Ovary (tissue), 9 donors: Measurements from ENCODE around the gene ZNF480. TPM values are rescaled to one million over a fixed set of nuclear protein-coding genes. Genes with fewer than 3 reads are reported as not detected.

Experiments
- DNase-seq, 5 donors: peaks; one replicate each; pipeline ENCODE4 v3.0.0-alpha.2; 2019 to 2020
- H3K27ac ChIP-seq, 2 donors: fragments of 200-600 bp; one replicate each; pipeline versions ENCODE4 v1.5.1 to v1.8.0; 2019 to 2022
- H3K27me3 ChIP-seq: fragments of 200-600 bp; one replicate; pipeline ENCODE4 v1.8.0; 2022
- H3K36me3 ChIP-seq: fragments of 200-600 bp; sonication (generic); one replicate; pipeline ENCODE4 v1.5.1; 2019
- H3K4me1 ChIP-seq: one replicate; pipeline ENCODE4 v1.8.1; 2013; ENCODE audit warnings: mild to moderate bottlenecking, moderate library complexity; ENCODE audit not compliant: insufficient read depth
- H3K4me3 ChIP-seq: fragments of 200-600 bp; sonication (generic); one replicate; pipeline ENCODE4 v1.5.1; 2017
- H3K9me3 ChIP-seq, 2 donors: fragments of 200-600 bp in 1 of 2; sonication (generic) in 1 of 2; one replicate each; pipeline versions ENCODE4 v1.5.1 to v1.8.1; 2013 to 2019; ENCODE audit warnings: mild to moderate bottlenecking in 1 of 2, moderate library complexity in 1 of 2
- CTCF ChIP-seq, 3 donors: fragments of 450-650 bp in 2 of 3; fragments of 200-600 bp in 1 of 3; IDR thresholded peaks; one replicate each; pipeline versions ENCODE4 v1.5.1 to v1.8.0; 2016 to 2022; ENCODE audit warnings: antibody characterized with exemption in 3 of 3, mild to moderate bottlenecking in 1 of 3
- EP300 ChIP-seq: sonication (generic); formaldehyde crosslinking; IDR thresholded peaks from one replicate; pipeline ENCODE4 v1.6.1; 2017; ENCODE audit warnings: antibody characterized with exemption
- POLR2A ChIP-seq: fragments of 450-650 bp; IDR thresholded peaks from one replicate; pipeline ENCODE4 v1.6.1; 2017; ENCODE audit warnings: antibody characterized with exemption, mild to moderate bottlenecking, moderate library complexity
- WGBS, 3 donors: extraction: QIAGEN DNeasy Blood & Tissue Kit in 1 of 3; methylation state at CpG; one replicate each; pipeline versions ENCODE4 v1.1.5 to v1.1.7; 2013 to 2017; 5-methylcytosine and 5-hydroxymethylcytosine counted together
- intact Hi-C, 4 donors: fragments of 100-400 bp; cut with DNase I; formaldehyde crosslinking; loops; one replicate each; pipeline versions ENCODE4 v1.11.0 to v1.15.1; 2022 to 2023
- polyA plus RNA-seq, 2 donors: library from polyadenylated mRNA; stranded (reverse); fragments of 200-250 nt in 1 of 2; fragments of 350-450 nt in 1 of 2; fragmentation: Illumina TruSeq in 1 of 2; extraction: RNeasy Lipid Tissue Mini Kit (QIAGEN cat#74804) in 1 of 2; gene quantifications; one replicate each; pipeline ENCODE4 v1.2.3, GENCODE V29; 2013 to 2014
- total RNA-seq, 7 donors: library from RNA; depleted of rRNA in 2 of 7; stranded (reverse); fragments of >200 nt in 2 of 7; fragmentation: NEBNext Ultra II Directional in 3 of 7; extraction: Animal tissue kit (Norgen Biotek cat#: 25700) in 3 of 7; gene quantifications; one replicate each; pipeline versions ENCODE4 v1.1.0 to v1.2.4, GENCODE V29; 2016 to 2023
- donor health status: DM: no; HTN: no; CAD: no; lungs with moderate emphysema.
- donor health status: DM: no; HTN: no; CAD: no.
- donor health status: Bipolar disorder and iron deficiency.
- donor health status: DM: yes; HTN: yes; CAD: no.
- donor health status: DM: no; HTN: no; CAD: no.
- donor health status: DM: yes; HTN: yes; CAD: no.

The ZNF480 gene
- total and polyA plus RNA-seq, 9 donors, result 4.5 to 16.8 (median 11.8) TPM

DNA sequence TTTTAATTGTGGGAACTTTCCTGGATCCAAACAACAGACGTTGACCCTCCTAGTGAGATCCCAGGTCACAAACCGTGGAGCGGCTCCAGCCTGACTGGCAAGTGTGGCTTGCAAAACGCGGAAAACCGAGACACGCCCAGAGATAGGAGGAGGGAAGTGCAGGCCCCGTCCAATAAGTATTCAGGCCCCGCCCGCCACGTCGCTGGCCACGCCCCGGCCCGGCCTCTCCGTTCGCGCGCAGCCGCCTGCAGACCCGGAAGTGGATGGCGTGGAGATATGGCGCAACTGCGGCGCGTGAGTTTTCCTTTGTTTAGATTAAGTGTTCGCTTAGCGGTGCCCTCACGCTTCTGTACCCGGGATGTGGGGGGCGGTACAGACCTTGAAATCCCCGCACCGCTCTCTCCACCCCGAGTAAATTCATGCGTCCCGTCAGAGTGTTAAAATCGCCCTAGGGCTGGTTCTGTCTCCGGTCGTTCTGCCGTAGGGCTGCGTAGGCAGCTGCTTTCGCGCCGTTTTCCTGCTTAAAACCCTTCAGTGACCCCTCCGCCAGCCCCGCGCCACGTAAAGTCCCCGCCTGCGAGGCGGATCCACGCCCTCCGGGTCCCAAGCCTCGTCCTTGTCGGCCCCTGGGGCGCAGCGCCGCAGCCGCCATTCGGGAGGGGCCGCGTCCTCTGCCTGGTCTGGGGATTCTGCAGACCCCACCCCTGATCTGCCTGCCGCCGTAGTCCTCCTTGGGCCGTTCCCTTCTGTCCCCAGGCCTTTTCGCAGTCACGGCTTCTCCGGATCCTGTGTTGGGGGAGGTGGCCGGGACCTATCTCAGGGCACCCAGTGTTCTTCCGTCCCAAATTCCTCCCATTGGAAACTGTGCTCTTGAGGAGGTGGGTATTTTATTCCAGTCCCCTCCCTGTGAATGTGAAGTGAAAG is 27.4 kb upstream of the ZNF480 start, which contains the start of gene ZNF766:
TSS of gene ZNF766 (plus strand) at position 250 of the 924 bp plus-strand sequence. CDS start at position 277, 27 bp downstream.
- Histone ChIP-seq H3K9me3 (no peaks in the 10 kb centered on the region), H3K27me3 (no peaks in the 10 kb centered on the region), H3K4me3 (peak within 1 kb of the TSS; percentile 87), H3K27ac (peak within 1 kb of the TSS; percentile 66 to 77), H3K36me3 (no peaks in the 10 kb centered on the region), H3K4me1 (peaks cover 10% of the 10 kb centered on the region)
- TF ChIP-seq POLR2A, result peak; percentile 84
- TF ChIP-seq EP300, result no peak
- no peak for TF ChIP-seq CTCF (IDR thresholded peaks at IDR 0.05)
- intact Hi-C loops, result no loop called here
- DNase-seq, result peak; percentile 96 to 98 (median 98)
- WGBS, 3 donors, result 0% methylated on average over 66 to 70 of the region's 70 CpGs

DNA sequence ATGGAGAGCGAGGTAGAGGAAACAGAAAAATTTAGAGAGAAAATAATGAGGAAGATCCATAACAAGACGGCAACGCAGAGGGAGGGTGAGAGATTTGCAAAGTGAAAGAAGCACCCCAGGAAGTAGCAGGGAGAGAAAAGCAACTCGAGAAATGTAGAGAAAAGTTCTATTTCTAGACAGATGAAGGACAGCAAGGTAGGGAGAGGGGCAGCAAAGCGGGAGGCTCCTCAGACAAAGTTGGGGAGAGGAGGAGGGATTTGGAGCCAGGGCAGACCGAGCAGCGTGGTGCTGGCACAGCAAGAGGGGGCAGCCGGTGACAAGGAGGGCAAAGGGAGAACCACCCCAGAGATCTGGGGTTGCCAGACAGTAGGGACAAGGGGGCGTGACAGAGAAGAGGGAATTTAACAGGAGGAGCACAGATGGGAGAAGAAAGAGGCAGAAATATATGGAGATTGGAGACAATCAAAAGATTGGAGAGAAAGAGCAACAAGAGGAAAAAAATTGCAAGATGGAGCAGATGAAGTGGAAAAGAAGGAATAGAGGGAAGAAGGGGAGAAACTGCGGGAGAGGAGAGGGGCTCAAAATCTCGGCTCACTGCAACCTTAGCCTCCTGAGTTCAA is 26.6 kb upstream of the ZNF480 start:
- intact Hi-C loops, result no loop called here
- 9 to 10% (median 9%) methylated on average over 11 of the region's 11 CpGs for WGBS, 3 donors
- no peak for DNase-seq
- no peaks in the 10 kb centered on the region for H3K27me3 ChIP-seq
- H3K4me3 ChIP-seq, result peak overlapping the region; percentile 87
- no peak for TF ChIP-seq CTCF (IDR thresholded peaks at IDR 0.05)
- no peak for TF ChIP-seq POLR2A
- no peak for TF ChIP-seq EP300
- H3K36me3 ChIP-seq, result no peaks in the 10 kb centered on the region
- peak overlapping the region; percentile 66 to 77 for H3K27ac ChIP-seq
- peaks cover 10% of the 10 kb centered on the region for H3K4me1 ChIP-seq
- H3K9me3 ChIP-seq, result no peaks in the 10 kb centered on the region

- H3K4me3 ChIP-seq, result no peak overlapping the region
- intact Hi-C loops, result no loop called here
- H3K27me3 ChIP-seq, result no peaks in the 10 kb centered on the region
- WGBS, 3 donors, result 95 to 96% (median 96%) methylated on average over 2 of the region's 2 CpGs
- no peaks in the 10 kb centered on the region for H3K36me3 ChIP-seq
- no peak for TF ChIP-seq CTCF (IDR thresholded peaks at IDR 0.05)
- H3K9me3 ChIP-seq, result no peaks in the 10 kb centered on the region
- peaks cover 13% of the 10 kb centered on the region for H3K4me1 ChIP-seq
- no peak for DNase-seq
- H3K27ac ChIP-seq, result no peak overlapping the region
Measured at GRCh38 chr19:52273301-52273700, 23.7 kb upstream of the ZNF480 start.

GRCh38 chr19:52274191-52274590 is 22.8 kb upstream of the ZNF480 start:
- 79 to 97% (median 88%) methylated on average over 5 of the region's 5 CpGs for whole genome bisulfite sequencing, 3 donors
- no peak for TF ChIP-seq EP300
- TF ChIP-seq POLR2A, result no peak
- intact Hi-C loops, result no loop called here
- no peak for DNase-seq
- H3K36me3 ChIP-seq, result no peaks in the 10 kb centered on the region
- no peaks in the 10 kb centered on the region for H3K9me3 ChIP-seq
- H3K4me3 ChIP-seq, result no peak overlapping the region
- H3K4me1 ChIP-seq, result peaks cover 13% of the 10 kb centered on the region
- no peaks in the 10 kb centered on the region for H3K27me3 ChIP-seq
- no peak overlapping the region for H3K27ac ChIP-seq
